ENCODE data around the gene CCNE1. TPM values are rescaled to one million over a fixed set of nuclear protein-coding genes. Genes with fewer than 3 reads are reported as not detected.

CCNE1 gene
- total RNA-seq, 1 donor from 2014 or later: 1.9 TPM

DNA sequence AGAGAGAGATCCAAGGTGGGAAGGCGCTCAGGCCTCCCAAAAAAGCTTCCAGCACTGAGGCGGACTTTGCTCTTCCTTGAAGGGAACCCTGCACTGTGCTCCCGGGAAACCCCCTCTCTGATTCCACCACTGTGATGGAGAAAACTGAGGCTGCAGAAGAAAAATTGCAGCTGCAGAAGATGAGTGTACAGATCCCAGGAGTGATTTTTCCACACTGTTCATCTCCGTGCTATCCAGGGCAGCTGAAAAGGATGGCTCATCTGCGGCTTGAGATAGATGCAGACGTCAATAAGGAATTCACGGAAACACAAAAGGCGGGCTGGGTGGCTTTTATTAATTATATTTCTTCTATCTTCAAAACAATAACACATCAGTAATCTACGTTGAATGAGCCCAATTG, 26.2 kb downstream of the CCNE1 start:
- DNase-seq (ENCODE audit: low spot score): no peak
- intact Hi-C loops (cut with DNase I): no loop called here

DNA sequence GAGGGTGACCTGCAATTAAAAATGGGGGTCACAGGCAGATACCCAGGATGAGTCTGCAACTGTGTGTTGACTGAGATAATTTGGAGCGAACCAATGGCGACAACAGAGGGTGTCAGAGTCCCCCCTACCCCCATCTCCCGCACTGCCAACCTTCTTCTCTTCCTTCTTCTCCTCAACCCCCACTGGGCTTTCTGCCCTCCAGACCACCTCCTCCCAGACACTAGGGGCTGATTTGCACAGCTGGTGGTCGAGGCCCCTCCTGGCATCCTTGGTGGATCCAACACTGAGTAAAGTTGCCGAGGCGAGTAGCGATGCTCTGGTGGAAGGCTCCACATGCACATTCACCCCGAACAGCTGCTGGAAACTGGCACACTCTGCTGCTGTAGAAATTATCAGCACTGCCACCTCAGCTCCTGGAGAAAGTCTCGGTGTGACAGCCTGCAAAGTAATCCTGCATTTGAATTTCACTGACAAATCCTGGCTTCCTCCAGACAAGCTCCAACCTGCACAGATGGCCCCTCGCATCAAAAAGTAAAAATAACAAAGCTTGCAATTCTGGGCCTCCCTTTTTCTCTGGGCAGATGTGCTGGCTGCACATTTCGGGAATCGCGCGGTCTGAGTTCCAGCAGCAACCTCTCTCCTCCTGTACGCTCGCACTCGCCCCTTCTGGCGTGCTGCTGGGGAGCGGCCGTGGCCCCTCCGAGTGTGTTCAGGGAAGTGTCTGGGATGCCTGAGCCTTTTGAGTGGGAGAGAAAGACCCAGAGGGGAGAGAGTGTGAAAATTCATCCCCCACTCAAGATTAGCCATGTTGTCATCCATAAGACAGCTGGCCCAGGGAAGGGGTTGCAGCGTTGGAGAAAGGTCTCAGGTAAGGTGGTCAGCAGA, 28.5 kb downstream of the CCNE1 start:
- no peak for DNase-seq (ENCODE audit: low spot score)
- intact Hi-C loops (cut with DNase I): no loop called here

DNA sequence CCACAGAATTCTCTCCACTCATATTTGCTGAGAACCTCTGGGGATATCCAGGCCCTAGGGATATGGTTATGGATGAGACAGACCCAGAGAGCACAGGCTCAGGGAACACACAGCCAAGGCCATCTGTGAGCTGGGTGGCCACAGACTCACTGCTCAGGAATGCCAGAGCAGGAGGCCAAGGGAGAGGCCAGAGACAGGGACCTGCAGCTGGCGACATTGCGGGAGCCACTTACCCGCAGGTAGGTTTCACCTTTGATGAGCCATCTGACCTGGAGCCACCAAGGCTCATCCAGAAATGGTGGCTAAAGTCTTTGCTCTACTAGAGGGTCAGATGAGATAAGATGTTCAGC, 29.4 kb downstream of the CCNE1 start:
- DNase-seq (ENCODE audit: low spot score): no peak
- intact Hi-C loops (cut with DNase I): no loop called here

DNA sequence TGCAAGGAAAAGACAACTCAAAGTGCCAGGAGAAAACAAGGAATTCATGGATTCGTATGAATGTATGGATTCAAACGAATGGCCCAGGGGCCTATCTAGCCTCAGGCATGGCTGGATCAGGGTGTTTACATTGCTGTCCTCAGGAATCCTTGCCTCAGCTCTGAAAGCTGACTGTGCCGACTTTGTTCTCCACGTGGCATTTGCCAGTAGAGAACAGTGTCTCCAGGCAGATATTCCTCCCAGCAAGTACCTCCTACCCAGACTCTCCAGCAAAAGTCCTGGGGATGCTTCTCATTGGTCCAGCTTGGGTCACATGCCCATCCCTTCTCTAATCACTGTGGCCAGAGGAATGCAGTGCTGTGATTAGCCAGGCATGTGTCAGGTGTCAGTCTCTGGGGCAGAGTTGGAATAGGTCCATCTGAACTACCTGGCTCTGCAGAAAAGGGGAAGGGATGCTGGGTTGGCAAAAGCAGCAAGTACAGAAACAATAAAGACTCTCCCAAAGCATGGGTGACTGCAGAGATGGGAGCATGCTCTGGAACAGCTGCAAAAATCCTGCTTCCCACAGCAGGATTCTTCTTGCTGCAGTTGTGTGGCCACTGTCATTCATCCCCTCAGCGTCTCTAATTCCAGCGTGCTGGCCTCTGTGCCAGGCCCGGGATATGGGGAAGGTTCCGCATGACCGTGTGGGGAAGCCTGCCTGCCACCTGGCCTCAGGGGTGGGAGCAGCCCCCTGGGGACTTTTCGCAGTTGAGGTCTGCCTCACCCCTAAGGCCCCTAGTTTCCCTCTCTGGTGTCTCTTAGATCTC, 30.0 kb downstream of the CCNE1 start:
- DNase-seq (ENCODE audit: low spot score): no peak
- intact Hi-C loops (cut with DNase I): loop anchor here (2.0 kb wide), 1 partner anchor 29 kb away; no protein-coding TSS in a partner anchor

DNA sequence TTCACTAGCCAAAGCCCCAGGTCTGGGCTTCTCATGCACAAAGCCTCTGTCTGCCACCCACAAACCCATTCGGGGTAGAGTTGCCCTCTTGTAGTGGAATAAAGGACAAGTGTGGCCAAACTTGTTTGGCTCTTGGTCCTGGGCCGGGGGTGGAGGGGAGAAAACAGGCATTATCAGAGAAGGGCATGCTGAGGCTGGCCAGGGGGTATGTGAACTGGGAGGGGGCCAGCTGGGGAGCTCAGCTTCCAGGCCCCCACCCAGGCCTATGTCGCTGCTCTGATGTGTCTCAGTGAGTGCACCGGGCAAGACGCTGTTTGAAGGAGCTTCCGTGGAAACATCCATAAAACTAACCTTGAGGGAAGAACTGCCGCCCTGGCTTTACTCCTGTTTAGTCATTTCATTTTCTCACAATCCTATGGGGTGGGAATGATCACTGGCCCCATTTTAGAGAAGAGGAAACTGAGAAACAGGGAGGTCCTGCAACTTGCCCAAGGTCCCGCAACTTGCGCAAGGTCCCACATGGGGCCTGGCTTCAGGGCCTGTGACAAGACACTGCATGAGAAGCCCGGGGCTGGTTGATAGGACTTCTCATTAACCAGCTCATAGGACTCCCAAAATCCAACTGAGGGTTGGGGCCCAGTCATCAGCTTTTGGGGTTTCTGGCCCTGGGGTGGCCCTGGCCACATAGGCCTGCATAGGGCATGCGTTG, 30.8 kb downstream of the CCNE1 start:
- DNase-seq (ENCODE audit: low spot score): no peak
- intact Hi-C loops (cut with DNase I): loop anchor here (2.0 kb wide), 1 partner anchor 30 kb away; no protein-coding TSS in a partner anchor

DNA sequence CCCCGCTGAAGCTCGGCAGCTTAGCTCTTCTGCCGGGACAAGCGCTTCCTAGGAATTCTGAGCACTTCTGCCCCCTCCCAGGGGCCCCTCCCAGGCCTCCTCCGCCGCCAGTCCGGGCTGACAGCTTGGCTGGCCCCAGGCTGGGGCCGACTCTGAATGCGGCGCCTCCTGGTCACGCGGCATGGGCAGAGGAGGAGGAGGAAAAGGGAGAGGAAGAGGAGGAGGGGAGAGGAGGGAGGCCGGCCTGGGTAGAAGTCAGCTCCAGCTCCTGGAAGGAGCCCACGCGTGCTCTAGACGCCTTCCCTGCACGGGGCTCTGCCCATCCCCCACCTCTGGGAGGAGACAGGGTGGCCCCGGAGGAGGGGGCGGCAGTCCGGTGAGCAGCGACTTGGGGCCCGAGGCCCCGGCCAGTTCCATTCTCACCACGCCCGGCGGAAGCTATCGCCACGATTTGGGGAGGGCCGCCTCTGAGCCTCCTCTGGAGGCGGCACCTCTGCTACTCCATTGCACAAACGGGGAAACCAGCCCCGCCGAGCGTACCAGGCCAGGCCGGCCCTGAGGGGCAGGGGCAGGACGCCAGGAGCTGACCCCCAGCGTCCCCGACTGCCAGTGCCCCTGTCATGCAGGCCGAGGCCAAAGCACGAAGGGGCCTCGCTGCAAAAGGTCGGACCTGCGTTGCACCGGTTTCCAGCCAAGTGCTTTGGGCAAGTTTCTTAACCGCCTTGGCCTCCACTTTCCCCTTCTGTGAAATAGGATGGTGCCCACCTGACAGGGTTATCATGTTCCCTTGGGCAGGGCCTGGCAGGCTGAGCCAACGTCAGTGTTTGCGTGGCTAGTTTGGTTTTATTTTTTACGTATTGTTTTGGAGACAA, 31.6 kb downstream of the CCNE1 start:
- peak; percentile 77 for DNase-seq (ENCODE audit: low spot score)
- intact Hi-C loops (cut with DNase I): loop anchor here (2.0 kb wide), 1 partner anchor 31 kb away; no protein-coding TSS in a partner anchor

DNA sequence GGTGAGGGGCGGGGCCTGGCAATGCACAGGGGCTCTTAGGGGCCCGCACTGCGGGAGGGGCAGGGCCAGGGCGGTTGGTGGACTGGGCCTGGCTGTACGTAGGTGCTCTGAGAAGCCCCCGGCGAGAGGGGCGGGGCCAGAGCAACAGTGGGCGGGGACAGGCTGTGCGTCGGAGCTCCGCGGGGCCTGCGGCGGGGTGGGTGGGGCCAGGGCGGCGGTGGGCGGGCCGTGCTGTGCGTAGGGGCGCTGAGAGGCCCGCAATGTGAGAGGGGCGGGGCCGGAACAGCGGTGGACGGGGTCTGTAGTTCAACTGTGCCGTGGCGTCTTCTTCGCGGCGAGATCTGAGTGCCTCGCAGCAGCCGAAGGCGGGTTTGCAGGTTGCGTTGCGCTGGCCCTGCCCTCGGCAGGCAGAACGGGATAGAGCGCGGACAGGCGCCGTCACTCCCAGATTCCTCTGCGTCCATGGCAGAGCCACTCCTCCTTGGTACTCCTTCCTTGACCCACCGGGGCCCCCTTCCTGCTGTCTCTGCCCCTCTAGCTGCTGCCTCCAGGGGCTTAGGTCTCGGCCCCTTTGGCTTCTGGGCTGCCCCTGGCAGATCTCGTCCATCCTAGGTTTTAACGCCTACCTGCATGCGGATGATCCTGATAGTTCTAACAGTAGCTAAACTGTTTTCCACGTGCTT, 33.2 kb downstream of the CCNE1 start:
- peak; percentile 94 for DNase-seq (ENCODE audit: low spot score)
- intact Hi-C loops (cut with DNase I): no loop called here

DNA sequence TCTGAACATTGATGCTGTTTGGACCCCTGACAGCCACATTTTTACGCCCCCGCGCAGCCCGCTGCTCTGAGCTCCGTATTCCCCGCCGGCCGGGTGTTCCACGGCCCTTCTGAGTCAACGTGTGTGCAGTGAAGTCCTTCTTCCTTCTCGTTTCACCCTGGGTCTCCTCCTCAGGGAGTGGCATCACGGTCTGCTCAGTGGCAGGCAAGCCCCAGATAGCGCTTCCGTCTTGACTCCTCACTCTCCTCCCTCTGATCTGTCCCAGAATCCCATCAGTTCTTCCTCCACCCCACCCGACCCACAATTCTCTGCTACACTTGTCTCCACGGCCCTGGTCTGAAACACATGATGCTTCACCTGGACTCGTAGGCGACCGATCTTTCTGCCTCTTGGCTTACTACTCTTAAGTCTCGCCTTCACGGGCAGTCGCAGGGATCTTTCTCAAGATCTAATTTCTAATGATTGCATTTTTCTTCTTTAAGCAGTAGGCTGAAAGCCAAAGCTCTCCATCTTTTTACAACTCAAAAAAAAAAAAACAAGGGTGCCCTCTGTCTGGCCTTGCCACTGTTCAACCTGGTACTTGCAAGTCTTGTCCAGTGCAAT, 33.9 kb downstream of the CCNE1 start:
- no peak for DNase-seq (ENCODE audit: low spot score)
- intact Hi-C loops (cut with DNase I): no loop called here

DNA sequence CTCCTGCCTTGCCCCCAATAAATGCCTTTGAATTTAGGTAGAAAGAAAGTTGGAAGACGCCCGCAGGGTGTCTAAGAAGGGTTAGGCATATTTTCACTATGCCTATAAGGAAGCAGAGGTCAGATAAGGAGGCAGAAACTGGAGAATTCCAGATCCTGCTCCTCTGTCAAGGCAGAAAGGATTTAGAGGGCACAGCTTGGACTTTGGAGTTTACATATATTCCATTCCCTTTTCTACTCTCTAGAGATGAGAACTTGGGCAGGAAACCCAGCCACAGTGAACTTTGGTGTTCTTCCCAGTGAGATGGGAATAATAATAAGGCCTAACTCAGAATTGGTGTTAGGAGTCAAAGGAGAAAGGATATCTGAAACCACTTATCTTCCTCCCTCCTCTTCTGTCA, 37.4 kb downstream of the CCNE1 start:
- DNase-seq (ENCODE audit: low spot score): no peak
- intact Hi-C loops (cut with DNase I): no loop called here

DNA sequence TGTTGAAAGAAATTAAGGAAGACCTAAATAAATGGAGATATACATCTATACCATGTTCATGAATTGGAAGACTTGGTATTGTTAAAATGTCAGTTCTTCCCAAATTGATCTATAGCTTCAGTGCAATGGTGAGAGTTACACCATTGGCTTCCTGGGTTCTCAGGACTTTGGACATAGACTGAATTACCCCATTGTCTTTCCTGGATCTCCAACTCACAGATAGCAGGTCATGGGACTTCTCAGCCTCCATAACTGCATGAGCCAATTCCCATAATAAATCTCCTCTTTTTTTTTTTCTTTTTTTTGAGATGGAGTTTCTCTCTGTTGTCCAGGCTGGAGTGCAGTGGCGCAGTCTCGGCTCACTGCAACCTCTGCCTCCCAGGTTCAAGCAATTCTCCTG, 38.7 kb downstream of the CCNE1 start:
- intact Hi-C loops (cut with DNase I): no loop called here
- DNase-seq (ENCODE audit: low spot score): no peak

DNA sequence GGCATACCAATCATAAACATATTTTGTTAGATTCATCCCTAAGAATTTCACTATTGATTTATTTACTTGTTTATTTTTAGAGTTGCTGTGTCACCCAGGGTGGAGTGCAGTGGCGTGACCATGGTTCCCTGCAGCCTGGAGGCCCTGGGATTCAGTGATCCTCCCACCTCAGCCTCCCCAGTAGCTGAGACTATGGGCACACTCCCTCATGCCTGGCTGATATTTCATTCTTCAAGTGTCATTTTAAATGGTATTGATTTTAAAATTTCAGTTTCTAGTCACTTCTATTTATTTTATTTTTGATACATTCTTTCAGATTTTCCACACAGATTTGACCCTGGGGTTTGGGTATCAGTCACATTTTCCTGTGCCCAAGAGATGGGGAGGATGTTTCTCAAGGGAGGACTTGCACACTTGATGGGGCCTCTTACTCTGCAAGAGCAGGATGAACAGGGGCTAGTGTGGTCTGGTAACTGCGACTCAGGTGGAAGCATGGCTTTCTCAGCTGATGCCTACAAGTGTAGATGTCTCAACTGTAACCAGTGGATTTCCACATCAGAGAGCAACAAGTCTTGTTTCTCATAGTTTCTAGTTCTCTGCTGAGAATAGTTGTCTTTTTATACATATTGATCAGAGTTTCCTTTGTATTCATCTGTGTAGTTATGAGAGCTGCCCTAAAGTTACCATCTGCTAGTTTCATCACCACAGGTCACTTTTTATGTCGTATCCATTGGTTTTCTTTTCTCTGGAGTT, 40.2 kb downstream of the CCNE1 start:
- DNase-seq (ENCODE audit: low spot score): no peak
- intact Hi-C loops (cut with DNase I): no loop called here

DNA sequence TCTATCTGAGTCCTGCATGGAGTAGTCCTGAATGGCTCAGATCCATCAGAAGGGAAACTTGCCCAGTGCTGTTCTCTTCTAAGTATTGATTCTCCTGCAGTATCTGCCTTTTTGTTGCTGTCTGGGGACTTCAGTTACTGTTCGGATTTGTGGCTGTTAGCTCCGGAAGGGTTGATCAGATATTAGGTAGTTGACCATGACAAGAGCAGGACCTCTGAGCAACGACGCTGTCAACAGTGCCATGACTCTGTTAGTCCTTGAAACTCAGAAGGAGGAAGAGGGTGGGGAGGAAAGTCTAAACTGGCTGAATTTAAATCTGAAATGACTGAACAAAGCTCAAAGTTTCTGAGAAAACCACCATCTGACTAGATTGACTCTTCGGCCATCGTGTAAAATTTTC, 42.2 kb downstream of the CCNE1 start:
- intact Hi-C loops (cut with DNase I): no loop called here
- DNase-seq (ENCODE audit: low spot score): peak; percentile 19

DNA sequence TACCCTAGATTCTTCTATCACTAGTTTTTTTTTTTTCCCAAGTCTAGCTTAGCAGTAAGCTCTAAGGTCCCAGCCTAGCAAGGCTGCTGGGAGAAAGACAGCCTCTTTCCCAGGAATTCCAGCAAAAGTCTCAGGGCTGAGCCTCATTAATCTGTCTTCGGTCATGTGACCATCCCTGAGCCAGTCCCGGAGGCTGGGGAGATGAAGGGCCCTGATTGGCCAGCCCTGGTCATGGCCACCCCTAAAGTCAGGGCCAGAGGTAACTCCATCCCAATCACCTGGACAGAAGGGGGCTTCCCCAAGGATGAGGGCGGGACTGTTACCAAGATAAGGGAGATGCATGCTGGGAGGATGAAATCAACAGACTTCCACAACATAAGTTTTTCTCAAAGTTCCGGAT, 43.3 kb downstream of the CCNE1 start:
- intact Hi-C loops (cut with DNase I): no loop called here
- DNase-seq (ENCODE audit: low spot score): peak; percentile 24

DNA sequence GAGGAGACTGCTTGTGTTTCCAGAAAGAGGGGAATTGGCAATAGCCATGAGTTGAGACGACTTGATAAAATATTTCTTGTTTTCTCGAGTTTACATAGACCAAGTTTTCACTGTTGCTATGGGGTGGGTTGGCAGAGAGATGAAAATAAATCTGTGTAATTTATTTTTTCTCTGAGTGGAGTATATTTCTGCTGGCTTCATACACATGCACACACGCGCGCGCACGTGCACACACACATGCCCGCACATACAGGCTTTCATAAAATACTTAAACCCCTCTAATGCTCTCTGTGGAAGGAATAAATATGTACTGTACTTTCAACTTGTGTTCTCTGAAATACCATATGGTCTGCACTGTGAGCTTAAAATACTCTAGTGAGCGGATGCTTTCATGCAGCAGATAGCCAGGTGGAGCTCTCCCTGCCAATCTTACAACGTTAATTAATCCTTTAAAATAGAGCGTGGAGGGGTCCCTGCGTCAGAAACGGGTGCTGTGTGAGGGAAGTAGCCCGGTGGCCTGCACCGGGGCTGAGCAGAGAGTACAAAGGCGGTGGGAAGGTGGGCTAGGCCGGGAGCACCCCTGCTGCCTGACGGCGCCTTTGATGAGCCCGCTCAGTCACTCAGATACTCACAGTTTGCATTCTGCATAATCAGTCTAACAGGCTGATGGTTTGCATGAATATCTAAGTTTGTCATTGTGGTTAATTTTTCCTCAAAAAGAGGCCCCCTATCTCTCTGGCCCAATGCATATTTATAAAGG, 44.1 kb downstream of the CCNE1 start:
- intact Hi-C loops (cut with DNase I): no loop called here
- DNase-seq (ENCODE audit: low spot score): no peak

DNA sequence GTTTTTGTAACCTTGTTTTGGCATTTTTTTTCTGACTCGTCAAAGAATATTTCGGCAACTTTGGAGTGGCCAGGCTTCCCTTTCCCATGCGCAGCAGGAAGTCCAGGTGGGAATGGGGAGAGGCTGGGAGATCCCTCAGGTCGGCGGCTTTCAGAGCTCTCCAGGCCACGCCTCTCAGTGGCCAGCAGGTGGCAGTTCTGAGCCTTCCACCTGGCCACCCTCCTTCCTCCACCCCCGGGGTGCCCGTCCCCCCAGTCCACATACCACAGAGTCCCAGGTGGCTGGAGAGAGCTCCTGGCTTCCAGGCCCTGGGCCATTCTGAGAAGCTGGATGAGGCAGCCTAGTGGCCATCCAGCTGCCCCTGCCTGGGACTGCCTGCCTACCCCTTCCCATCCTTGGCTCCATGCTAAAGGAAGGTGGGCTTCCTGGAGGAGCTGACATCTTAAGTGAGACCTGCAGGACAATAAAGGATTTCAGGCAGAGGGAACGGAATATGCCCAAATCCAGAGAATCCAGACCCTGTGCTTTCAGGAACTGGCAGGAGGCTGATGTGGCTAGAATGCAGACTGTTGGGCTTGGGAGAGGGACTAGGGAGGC, 46.3 kb downstream of the CCNE1 start:
- intact Hi-C loops (cut with DNase I): no loop called here
- peak; percentile 71 for DNase-seq (ENCODE audit: low spot score)

DNA sequence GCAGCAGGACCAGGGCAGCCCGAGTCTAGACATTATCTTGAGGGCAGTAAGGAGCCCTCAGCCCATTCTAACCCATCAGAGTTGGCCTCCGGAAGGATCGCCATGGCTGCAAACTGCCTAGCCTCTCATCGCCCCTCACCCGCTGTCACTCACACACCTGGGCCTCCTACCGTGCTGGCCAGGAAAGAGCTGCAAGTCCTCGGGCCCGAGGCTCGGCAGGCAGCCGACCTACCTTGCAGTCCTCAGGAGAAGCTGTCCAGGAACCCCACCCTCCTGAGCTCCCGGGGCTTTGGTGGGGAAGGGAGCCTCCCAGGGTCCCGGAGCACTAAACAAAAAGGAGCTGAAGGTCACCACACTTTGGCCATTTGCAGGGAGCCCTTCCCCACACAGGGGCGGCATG, 46.8 kb downstream of the CCNE1 start:
- DNase-seq (ENCODE audit: low spot score): peak; percentile 64
- intact Hi-C loops (cut with DNase I): no loop called here

DNA sequence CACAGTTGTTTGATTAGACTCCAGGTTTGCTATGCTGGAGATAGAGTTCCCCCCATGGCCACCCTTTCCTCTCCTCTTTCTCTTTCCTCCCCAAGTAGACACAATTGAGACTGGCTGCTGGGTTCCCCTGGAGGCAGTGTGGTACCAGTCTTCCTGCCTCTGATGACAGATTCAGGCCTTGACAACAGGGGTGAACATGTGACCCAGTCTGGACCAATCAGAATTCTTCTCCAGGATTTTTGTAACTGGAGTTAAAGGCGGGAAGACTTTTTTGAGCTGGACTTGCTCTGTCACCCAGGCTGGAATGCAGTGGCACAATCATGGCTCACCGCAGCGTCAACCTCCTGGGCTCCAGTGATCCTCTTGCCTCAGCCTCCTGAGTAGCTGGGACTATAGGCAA, 48.7 kb downstream of the CCNE1 start:
- intact Hi-C loops (cut with DNase I): no loop called here

More for the DNA sequence above, 48.7 kb downstream of the CCNE1 start:
- no peak for DNase-seq (ENCODE audit: low spot score)

All from cardiac septum (tissue), 1 donor.